H1 (cell line): ENCODE measurements around the gene SULF2. TPM values are rescaled to one million over a fixed set of nuclear protein-coding genes. Genes with fewer than 3 reads are reported as not detected.

Experiments used
- BCL11A ChIP-seq, 2 experiments: IDR thresholded peaks; one replicate each; pipeline ENCODE4 v1.6.1; 2011; ENCODE audit warnings: low read depth in 2 of 2, low read length in 2 of 2, mild to moderate bottlenecking in 2 of 2
- BRCA1 ChIP-seq: IDR thresholded peaks from 2 replicates; pipeline ENCODE4 v1.6.1; 2012; ENCODE audit warnings: low read depth, low read length, improper control_type of control experiment
- CEBPB ChIP-seq: IDR thresholded peaks from 2 replicates; pipeline ENCODE4 v1.6.1; 2012; ENCODE audit warnings: low read depth, low read length
- JUND ChIP-seq: IDR thresholded peaks from 2 replicates; pipeline ENCODE4 v1.6.1; 2011; ENCODE audit warnings: mild to moderate bottlenecking, improper control_type of control experiment, low read length
- KDM1A ChIP-seq: fragments of 200-600, 300-600 bp; sonication (generic); IDR thresholded peaks from 2 replicates; pipeline ENCODE4 v1.7.1; 2016; ENCODE audit warnings: mild to moderate bottlenecking, low read length, borderline replicate concordance
- PHF8 ChIP-seq: fragments of 200-600 bp; sonication (generic); conservative IDR thresholded peaks from 2 replicates; pipeline ENCODE4 v1.7.1; 2012; ENCODE audit warnings: low read depth, mild to moderate bottlenecking, inconsistent platforms, low read length, moderate library complexity
- RBBP5 ChIP-seq: IDR thresholded peaks from 2 replicates; pipeline ENCODE4 v1.7.1; 2012; ENCODE audit warnings: low read depth, mild to moderate bottlenecking, inconsistent platforms, low read length, moderate library complexity, borderline replicate concordance
- RNF2 ChIP-seq: fragments of 200-900, 300-1000 bp; sonication (generic); IDR thresholded peaks from 2 replicates; pipeline ENCODE4 v1.7.1; 2016; ENCODE audit warnings: borderline replicate concordance, low read depth, mild to moderate bottlenecking, antibody characterized with exemption, low read length; ENCODE audit not compliant: poor library complexity, severe bottlenecking; ENCODE audit errors: missing control alignments
- RXRA ChIP-seq: IDR thresholded peaks from 2 replicates; pipeline ENCODE4 v1.6.1; 2011; ENCODE audit warnings: low read depth, mild to moderate bottlenecking, low read length, moderate library complexity; ENCODE audit not compliant: insufficient read depth
- SIN3A ChIP-seq, 2 experiments: IDR thresholded peaks in 1 of 2; conservative IDR thresholded peaks in 1 of 2; 2 replicates each; pipeline ENCODE4 v1.6.1; 2011 to 2012; ENCODE audit warnings: low read length in 2 of 2, improper control_type of control experiment in 1 of 2, low read depth in 1 of 2, mild to moderate bottlenecking in 1 of 2
- SP1 ChIP-seq: IDR thresholded peaks from 2 replicates; pipeline ENCODE4 v1.6.1; 2011; ENCODE audit warnings: low read depth, low read length
- polyA plus RNA-seq, 7 experiments: library from polyadenylated mRNA; depleted of rRNA in 3 of 7; stranded (reverse) in 5 of 7; unstranded in 2 of 7; fragments of >200 nt in 5 of 7; fragments of 200-250 nt in 2 of 7; gene quantifications; 1 replicate in 5 of 7; 2 replicates in 1 of 7; 4 replicates in 1 of 7; pipeline versions ENCODE4 v1.2.1 to v1.2.3, GENCODE V29; 2011 to 2013; ENCODE audit warnings: missing spikeins in 2 of 7, mixed read lengths in 2 of 7
- total RNA-seq: library from RNA; stranded (reverse); fragmentation: NEBNext Ultra II Directional; extraction: Animal tissue kit (Norgen Biotek cat#: 25700); gene quantifications from 2 replicates; pipeline ENCODE4 v1.2.1, GENCODE V29; 2021

SULF2 gene
- total and polyA plus RNA-seq, 2 of the 8 experiments (the other 6 are each of a cell fraction or from before 2014, with no cell fraction given) = 15.7 to 28.2 TPM

DNA sequence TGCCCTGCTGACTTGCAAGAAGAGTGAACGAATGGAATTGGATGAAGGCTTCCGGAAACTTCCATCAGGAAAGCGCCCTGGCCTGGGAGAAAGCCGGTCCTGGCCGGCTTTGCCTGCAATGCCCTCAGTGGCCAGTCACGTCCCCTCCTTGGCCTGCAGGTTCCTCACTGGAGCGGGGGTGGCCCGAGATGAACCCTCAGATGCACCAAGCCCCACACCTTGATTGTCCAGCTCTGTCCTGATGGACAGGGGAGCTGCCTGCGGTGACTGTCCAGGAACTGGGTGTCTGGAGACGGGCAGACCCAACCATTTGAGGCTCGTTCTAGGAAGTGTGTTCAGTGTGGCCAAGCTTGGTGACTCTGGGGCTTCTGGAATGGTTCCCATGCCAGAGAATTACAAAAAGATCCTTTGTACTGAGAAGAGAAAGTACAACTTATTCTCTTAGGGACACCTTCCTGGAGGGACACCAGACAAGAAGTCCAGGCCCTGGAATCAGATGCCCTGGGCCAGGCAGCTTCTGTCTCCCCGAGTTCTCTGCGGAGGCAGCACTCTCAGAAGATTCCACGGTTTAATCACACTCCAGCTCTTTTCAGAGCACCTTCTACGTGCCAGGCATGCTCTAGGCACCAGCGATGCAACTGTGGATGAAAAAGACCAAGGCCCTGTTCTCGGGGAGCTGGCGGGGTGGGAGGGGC, 17.1 kb upstream of the SULF2 start (continued):
- TF ChIP-seq BCL11A (IDR thresholded peaks at IDR 0.05; ENCODE audit: low read depth in 2 of 2, low read length in 2 of 2) = no peak
- no peak for TF ChIP-seq CEBPB
- no peak for TF ChIP-seq JUND
- TF ChIP-seq RXRA = no peak
- TF ChIP-seq BRCA1 = no peak
- TF ChIP-seq KDM1A = no peak
- TF ChIP-seq SIN3A (conservative IDR thresholded peaks at IDR 0.05 in 1 of 2, IDR thresholded peaks at IDR 0.05 in 1 of 2; ENCODE audit: low read depth in 1 of 2, low read length in 2 of 2) = no peak
- TF ChIP-seq RNF2 = no peak
- TF ChIP-seq RBBP5 = no peak
- TF ChIP-seq PHF8 = no peak
- TF ChIP-seq SP1 = no peak
